Upper lobe of right lung (tissue), 1 donor: ENCODE measurements around the gene LINS1. TPM values are rescaled to one million over a fixed set of nuclear protein-coding genes. Genes with fewer than 3 reads are reported as not detected.

Experiments
- ATAC-seq: fragments of 200-7000 bp; cut with Tn5 transposase; one replicate; pipeline ENCODE4 v1.9.1; 2020; ENCODE audit warnings: mild to moderate bottlenecking, moderate library complexity
- DNase-seq: peaks from one replicate; pipeline ENCODE4 v3.0.0-alpha.2; 2020
- H3K27ac ChIP-seq: fragments of 200-600 bp; one replicate; pipeline ENCODE4 v1.8.0; 2022
- H3K27me3 ChIP-seq: fragments of 200-600 bp; one replicate; pipeline ENCODE4 v1.8.0; 2022; ENCODE audit warnings: mild to moderate bottlenecking
- H3K36me3 ChIP-seq: fragments of 200-600 bp; one replicate; pipeline ENCODE4 v1.8.0; 2022
- H3K4me1 ChIP-seq: fragments of 200-600 bp; one replicate; pipeline ENCODE4 v1.8.0; 2022
- H3K4me3 ChIP-seq: fragments of 200-600 bp; one replicate; pipeline ENCODE4 v1.8.0; 2022; ENCODE audit warnings: mild to moderate bottlenecking
- H3K9me3 ChIP-seq: fragments of 200-600 bp; one replicate; pipeline ENCODE4 v1.8.0; 2022
- intact Hi-C: fragments of 100-400 bp; cut with DNase I; formaldehyde crosslinking; loops from one replicate; pipeline ENCODE4 v1.11.0; 2022
- total RNA-seq: library from RNA; stranded (reverse); fragmentation: NEBNext Ultra II Directional; extraction: Animal tissue kit (Norgen Biotek cat#: 25700); gene quantifications from one replicate; pipeline ENCODE4 v1.2.1, GENCODE V29; 2021
- TF ChIP-seq, protein P1 (sequence below): fragments of 200-600 bp; IDR thresholded peaks from one replicate; pipeline ENCODE4 v1.8.0; 2022; ENCODE audit warnings: antibody characterized with exemption
- donor health status: DM: no; HTN: yes; CAD: no; lungs with severe emphysema.

The LINS1 gene
- total RNA-seq, 1 donor from 2014 or later, result 18.6 TPM

DNA sequence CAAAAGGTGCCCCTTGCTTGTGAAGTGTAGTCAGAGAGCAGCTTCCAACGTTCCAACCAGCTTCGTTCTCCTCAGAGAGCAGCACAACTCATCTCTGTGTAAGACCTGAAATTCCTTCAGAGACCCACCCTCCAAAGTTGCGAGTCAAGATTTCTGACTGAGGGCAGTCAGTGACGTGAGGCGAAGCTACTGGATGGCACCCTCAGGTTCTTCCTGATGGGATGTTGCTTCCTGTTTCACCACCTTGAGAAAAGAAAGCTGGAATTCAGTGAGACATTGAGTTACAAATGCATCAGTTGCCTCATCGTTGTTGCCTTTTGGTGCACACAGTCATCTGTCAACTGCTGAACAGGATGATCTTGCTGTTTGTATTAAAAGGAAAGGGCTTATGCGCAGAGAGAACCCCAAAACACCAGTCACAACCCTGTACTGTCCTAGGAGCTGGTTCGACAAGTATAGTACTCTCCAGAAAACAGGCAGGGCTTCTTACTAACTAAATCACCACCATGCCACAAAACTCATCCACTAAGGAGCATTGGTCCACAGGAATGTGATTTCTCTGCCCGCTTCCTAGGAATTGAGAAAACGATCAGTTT, 73.1 kb downstream of the LINS1 start, which contains the start of gene CERS3:
CERS3 (minus strand) TSS at position 118 of the 596 bp plus-strand sequence. CDS start 27,101 bp downstream, outside the sequence.
- no peaks in the 10 kb centered on the region for H3K36me3 ChIP-seq
- H3K9me3 ChIP-seq, result no peaks in the 10 kb centered on the region
- ATAC-seq (no peak), DNase-seq (no peak)
- H3K4me3 ChIP-seq, result no peak within 1 kb of the TSS
- H3K4me1 ChIP-seq, result no peaks in the 10 kb centered on the region
- TF ChIP-seq, protein P1, sequence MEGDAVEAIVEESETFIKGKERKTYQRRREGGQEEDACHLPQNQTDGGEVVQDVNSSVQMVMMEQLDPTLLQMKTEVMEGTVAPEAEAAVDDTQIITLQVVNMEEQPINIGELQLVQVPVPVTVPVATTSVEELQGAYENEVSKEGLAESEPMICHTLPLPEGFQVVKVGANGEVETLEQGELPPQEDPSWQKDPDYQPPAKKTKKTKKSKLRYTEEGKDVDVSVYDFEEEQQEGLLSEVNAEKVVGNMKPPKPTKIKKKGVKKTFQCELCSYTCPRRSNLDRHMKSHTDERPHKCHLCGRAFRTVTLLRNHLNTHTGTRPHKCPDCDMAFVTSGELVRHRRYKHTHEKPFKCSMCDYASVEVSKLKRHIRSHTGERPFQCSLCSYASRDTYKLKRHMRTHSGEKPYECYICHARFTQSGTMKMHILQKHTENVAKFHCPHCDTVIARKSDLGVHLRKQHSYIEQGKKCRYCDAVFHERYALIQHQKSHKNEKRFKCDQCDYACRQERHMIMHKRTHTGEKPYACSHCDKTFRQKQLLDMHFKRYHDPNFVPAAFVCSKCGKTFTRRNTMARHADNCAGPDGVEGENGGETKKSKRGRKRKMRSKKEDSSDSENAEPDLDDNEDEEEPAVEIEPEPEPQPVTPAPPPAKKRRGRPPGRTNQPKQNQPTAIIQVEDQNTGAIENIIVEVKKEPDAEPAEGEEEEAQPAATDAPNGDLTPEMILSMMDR, result no peak
- no peak within 1 kb of the TSS for H3K27ac ChIP-seq
- intact Hi-C loops, result no loop called here
- no peaks in the 10 kb centered on the region for H3K27me3 ChIP-seq

DNA sequence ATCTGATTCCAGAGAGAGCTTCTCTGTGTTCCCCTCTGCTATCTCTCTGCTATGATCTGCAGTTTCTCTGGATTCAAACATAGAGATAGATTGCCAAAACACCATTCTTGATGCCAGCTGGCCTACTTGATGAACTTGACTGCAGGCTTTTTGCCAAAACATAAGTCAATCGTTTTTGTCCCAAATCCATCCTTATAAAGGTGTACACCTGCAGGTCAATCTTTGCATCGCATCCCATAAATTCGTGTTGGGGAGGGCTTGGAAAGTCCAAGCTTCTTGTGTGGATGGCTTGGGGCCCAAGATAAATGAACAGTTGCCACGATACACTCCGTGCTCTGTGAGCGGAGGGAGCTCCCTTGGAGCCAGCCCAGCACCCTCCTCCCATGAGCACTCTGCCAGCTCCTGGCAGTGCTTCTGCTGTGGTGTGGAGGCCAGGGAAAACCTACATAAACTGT, 75.9 kb downstream of the LINS1 start:
- H3K27ac ChIP-seq, result no peak overlapping the region
- ATAC-seq (peak; percentile 35), DNase-seq (no peak)
- H3K36me3 ChIP-seq, result no peaks in the 10 kb centered on the region
- TF ChIP-seq, protein P1, result no peak
- H3K4me3 ChIP-seq, result no peak overlapping the region
- no peaks in the 10 kb centered on the region for H3K9me3 ChIP-seq
- H3K27me3 ChIP-seq, result no peaks in the 10 kb centered on the region
- H3K4me1 ChIP-seq, result no peaks in the 10 kb centered on the region
- intact Hi-C loops, result no loop called here

- intact Hi-C loops, result no loop called here
Measured at GRCh38 chr15:100525436-100525835, 76.5 kb downstream of the LINS1 start.

GRCh38 chr15:100524326-100524725, 77.7 kb downstream of the LINS1 start:
- no peak overlapping the region for H3K4me3 ChIP-seq
- H3K27me3 ChIP-seq, result no peaks in the 10 kb centered on the region
- no peak overlapping the region for H3K27ac ChIP-seq
- no peaks in the 10 kb centered on the region for H3K4me1 ChIP-seq
- TF ChIP-seq, protein P1, result no peak
- H3K9me3 ChIP-seq, result no peaks in the 10 kb centered on the region
- H3K36me3 ChIP-seq, result no peaks in the 10 kb centered on the region
- intact Hi-C loops, result no loop called here
- no peak for ATAC-seq
- no peak for DNase-seq

More at GRCh38 chr15:100525436-100525835, 76.5 kb downstream of the LINS1 start:
- Histone ChIP-seq H3K27ac (no peak overlapping the region), H3K36me3 (no peaks in the 10 kb centered on the region), H3K27me3 (no peaks in the 10 kb centered on the region), H3K4me3 (no peak overlapping the region), H3K9me3 (no peaks in the 10 kb centered on the region), H3K4me1 (no peaks in the 10 kb centered on the region)
- ATAC-seq, result no peak
- TF ChIP-seq, protein P1, result no peak
- DNase-seq, result no peak

DNA sequence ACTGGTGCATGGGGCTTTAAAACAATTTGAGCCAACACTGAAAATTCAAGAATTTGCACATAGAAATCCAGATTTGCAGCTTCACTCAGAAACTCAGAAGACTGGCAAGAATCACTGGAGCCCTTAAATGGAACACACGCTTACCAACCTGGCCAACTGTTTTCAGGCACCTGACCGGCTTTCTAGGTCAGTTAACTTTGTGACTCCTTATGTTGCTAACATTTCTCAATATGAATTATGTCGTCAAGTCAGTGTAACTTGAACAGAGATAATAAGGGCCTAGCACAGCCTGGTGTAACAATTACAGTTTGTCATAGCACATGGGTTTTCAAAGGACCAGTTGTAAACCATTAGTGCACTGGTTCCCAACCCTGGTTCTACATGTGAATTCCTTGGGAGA, 80.1 kb downstream of the LINS1 start:
- no peaks in the 10 kb centered on the region for H3K27me3 ChIP-seq
- no peaks in the 10 kb centered on the region for H3K9me3 ChIP-seq
- no peak for DNase-seq
- TF ChIP-seq, protein P1, result no peak
- intact Hi-C loops, result no loop called here
- no peaks in the 10 kb centered on the region for H3K4me1 ChIP-seq
- H3K36me3 ChIP-seq, result no peaks in the 10 kb centered on the region
- no peak overlapping the region for H3K27ac ChIP-seq
- no peak overlapping the region for H3K4me3 ChIP-seq
- no peak for ATAC-seq
